OCI-LY3 (cell line): ENCODE measurements around the gene TBC1D16.

Experiments used
- H2AFZ ChIP-seq: fragments of 200-600, 300-600 bp; shearing (Covaris generic); 2 replicates; pipeline ENCODE4 v1.6.0; 2014; ENCODE audit warnings: antibody characterized with exemption, low read depth, low read length
- H3K27ac ChIP-seq: fragments of 200-600, 300-600 bp; sonication (generic); 2 replicates; pipeline ENCODE4 v1.5.1; 2014; ENCODE audit warnings: mild to moderate bottlenecking, low read length, moderate library complexity, mixed read lengths
- H3K27me3 ChIP-seq: fragments of 200-600, 300-600 bp; sonication (generic); 2 replicates; pipeline ENCODE4 v1.6.1; 2014; ENCODE audit warnings: low read depth, low read length, mixed read lengths
- H3K36me3 ChIP-seq: fragments of 200-600, 300-600 bp; sonication (generic); replicated peaks from 2 replicates; pipeline ENCODE3; 2014; ENCODE audit warnings: low read depth, low read length, mixed read lengths
- H3K4me1 ChIP-seq: fragments of 300-600, 200-600 bp; sonication (generic); 2 replicates; pipeline ENCODE4 v1.6.1; 2014; ENCODE audit warnings: low read length, mixed read lengths
- H3K4me2 ChIP-seq: fragments of 200-600, 300-600 bp; sonication (generic); 2 replicates; pipeline ENCODE4 v1.6.1; 2014; ENCODE audit warnings: low read length, mixed read lengths
- H3K4me3 ChIP-seq: fragments of 300-600, 200-600 bp; sonication (generic); 2 replicates; pipeline ENCODE4 v1.5.1; 2014; ENCODE audit warnings: antibody characterized with exemption, mild to moderate bottlenecking, low read length, moderate library complexity
- H3K79me2 ChIP-seq: fragments of 300-600, 200-600 bp; shearing (Covaris generic); 2 replicates; pipeline ENCODE4 v1.6.1; 2014; ENCODE audit warnings: mild to moderate bottlenecking, low read length, mixed read lengths
- H3K9ac ChIP-seq: fragments of 300-600, 200-600 bp; shearing (Covaris generic); 2 replicates; pipeline ENCODE4 v1.6.0; 2014; ENCODE audit warnings: mild to moderate bottlenecking, low read length, moderate library complexity
- H3K9me3 ChIP-seq: fragments of 200-600, 300-600 bp; shearing (Covaris generic); 2 replicates; pipeline ENCODE4 v1.6.1; 2014; ENCODE audit warnings: low read length, mixed read lengths; ENCODE audit not compliant: insufficient read depth
- H4K20me1 ChIP-seq: fragments of 200-600, 300-600 bp; sonication (generic); 2 replicates; pipeline ENCODE4 v1.6.1; 2016; ENCODE audit warnings: low read length, mixed read lengths; ENCODE audit not compliant: insufficient read depth
- EZH2phosphoT487 ChIP-seq: fragments of 200-600 bp; shearing (Covaris generic); IDR thresholded peaks from 2 replicates; pipeline ENCODE4 v1.6.1; 2018; ENCODE audit warnings: antibody characterized with exemption, mixed run types, low read depth
- TF ChIP-seq, protein P1 (sequence below): fragments of 200-600, 300-600 bp; sonication (generic); IDR thresholded peaks from 2 replicates; pipeline ENCODE4 v1.5.1; 2014; ENCODE audit warnings: antibody characterized with exemption, low read length, low read depth

Gene TBC1D16

DNA sequence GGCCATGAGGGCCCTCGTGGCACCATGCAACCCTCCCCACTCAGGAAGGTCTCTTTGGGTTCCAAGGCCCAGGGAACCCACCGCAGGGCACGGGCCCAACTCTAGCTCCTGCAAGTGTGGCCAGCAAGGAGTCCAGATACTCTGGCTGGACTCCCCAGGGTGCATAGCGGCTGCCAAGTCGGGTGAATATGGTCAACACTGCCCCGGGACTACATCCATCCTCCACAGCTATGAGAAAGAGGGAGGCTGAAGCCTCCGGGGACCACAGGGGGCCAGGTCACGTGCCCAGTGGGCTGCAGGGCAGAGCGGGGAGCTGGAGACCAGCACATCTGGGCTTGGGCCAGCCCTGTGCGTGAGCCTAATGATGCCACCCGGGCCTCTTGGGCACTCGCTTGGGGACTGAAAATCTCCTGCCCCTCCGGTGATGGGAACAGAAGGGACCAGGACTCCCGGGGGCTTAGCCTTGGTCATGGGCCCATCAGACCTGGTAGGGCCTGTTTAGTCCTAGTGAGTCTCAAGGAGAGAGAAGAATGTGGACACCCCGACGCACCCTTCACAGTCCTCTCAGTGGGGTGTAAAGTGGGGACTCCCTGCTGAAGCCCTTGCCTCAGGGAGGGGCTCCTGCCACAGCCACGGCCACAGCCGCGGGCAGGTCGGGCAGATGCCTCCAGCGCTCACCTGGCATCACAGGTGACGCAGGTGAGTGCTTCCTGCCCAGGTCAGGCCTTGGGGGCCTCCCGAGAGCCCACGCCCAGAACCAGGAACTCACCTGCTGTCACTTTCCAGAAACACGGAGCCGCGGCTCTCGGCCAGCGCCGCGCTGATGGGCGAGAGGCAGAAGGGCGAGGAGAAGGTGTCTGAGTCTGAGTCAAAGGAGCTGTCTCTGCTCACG is 26.0 kb downstream of the TBC1D16 start:
- H3K27ac ChIP-seq: no peak overlapping the region
- H3K36me3 ChIP-seq: no peaks in the 10 kb centered on the region
- H4K20me1 ChIP-seq: no peaks in the 10 kb centered on the region

DNA sequence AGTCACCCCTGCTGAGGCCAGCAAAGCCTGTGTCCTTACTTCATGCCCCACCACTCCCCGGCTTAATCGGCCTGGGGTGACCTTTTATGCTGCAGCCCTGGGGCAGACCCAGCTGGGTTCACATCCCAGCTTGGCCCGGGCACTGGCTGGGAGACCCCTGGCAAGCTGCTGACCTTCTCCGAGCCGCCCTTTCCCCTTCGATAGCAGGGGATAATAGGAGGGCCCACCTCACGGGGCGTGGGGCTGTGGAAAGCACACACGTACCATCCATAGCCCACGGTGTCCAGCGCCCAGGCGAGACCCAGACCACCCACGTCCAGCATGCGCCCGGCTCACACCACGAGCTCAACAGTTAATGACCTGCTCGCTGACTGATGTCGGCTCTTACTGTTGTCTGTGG is 26.8 kb downstream of the TBC1D16 start:
- TF ChIP-seq, protein P1, sequence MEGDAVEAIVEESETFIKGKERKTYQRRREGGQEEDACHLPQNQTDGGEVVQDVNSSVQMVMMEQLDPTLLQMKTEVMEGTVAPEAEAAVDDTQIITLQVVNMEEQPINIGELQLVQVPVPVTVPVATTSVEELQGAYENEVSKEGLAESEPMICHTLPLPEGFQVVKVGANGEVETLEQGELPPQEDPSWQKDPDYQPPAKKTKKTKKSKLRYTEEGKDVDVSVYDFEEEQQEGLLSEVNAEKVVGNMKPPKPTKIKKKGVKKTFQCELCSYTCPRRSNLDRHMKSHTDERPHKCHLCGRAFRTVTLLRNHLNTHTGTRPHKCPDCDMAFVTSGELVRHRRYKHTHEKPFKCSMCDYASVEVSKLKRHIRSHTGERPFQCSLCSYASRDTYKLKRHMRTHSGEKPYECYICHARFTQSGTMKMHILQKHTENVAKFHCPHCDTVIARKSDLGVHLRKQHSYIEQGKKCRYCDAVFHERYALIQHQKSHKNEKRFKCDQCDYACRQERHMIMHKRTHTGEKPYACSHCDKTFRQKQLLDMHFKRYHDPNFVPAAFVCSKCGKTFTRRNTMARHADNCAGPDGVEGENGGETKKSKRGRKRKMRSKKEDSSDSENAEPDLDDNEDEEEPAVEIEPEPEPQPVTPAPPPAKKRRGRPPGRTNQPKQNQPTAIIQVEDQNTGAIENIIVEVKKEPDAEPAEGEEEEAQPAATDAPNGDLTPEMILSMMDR: no peak
- TF ChIP-seq EZH2phosphoT487: no peak
- no peaks in the 10 kb centered on the region for H4K20me1 ChIP-seq
- H2AFZ ChIP-seq: no peak overlapping the region
- no peak overlapping the region for H3K27ac ChIP-seq
- H3K36me3 ChIP-seq: no peaks in the 10 kb centered on the region
- no peaks in the 10 kb centered on the region for H3K9me3 ChIP-seq
- H3K4me3 ChIP-seq: no peak overlapping the region
- peaks cover 5% of the 10 kb centered on the region; the same call in 1 of the 2 replicates for H3K4me1 ChIP-seq
- H3K9ac ChIP-seq: no peak overlapping the region
- no peaks in the 10 kb centered on the region for H3K79me2 ChIP-seq
- no peak overlapping the region for H3K4me2 ChIP-seq
- no peaks in the 10 kb centered on the region for H3K27me3 ChIP-seq

More for the DNA sequence above, 26.0 kb downstream of the TBC1D16 start:
- no peaks in the 10 kb centered on the region for H3K79me2 ChIP-seq
- H3K9ac ChIP-seq: no peak overlapping the region
- H3K9me3 ChIP-seq: no peaks in the 10 kb centered on the region
- no peaks in the 10 kb centered on the region for H3K27me3 ChIP-seq
- H2AFZ ChIP-seq: no peak overlapping the region
- H3K4me3 ChIP-seq: no peak overlapping the region
- peaks cover 5% of the 10 kb centered on the region; the same call in 1 of the 2 replicates for H3K4me1 ChIP-seq
- H3K4me2 ChIP-seq: no peak overlapping the region
- TF ChIP-seq, protein P1: no peak
- no peak for TF ChIP-seq EZH2phosphoT487

DNA sequence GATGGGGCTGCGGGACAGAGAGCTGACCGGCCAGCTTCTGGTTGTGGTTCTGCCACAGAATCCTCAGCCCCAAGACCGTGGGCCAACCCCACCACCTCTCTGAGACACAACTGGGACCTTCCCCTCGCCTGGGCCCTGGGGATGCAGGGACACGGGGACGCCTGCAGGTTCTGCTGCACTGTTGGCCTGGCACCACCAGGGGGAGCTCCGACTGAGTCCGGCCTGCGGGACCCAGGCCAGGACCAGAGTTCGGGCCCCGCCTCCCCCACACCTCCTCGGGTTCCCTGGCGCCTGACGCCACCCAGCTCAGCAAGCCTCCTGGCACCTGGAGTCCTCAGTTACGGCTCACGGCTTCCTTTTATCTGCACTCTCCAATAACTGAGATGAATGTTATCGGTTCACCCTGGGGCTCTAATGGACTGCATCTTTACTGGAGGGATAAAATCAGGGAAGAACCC is 27.3 kb downstream of the TBC1D16 start:
- Histone ChIP-seq H3K79me2 (no peaks in the 10 kb centered on the region), H3K4me3 (no peak overlapping the region), H3K4me2 (no peak overlapping the region), H3K9ac (no peak overlapping the region), H3K9me3 (no peaks in the 10 kb centered on the region), H4K20me1 (no peaks in the 10 kb centered on the region), H3K27ac (no peak overlapping the region), H3K27me3 (no peaks in the 10 kb centered on the region), H2AFZ (no peak overlapping the region), H3K36me3 (no peaks in the 10 kb centered on the region), H3K4me1 (peaks cover 5% of the 10 kb centered on the region; the same call in 1 of the 2 replicates)
- TF ChIP-seq EZH2phosphoT487: no peak
- TF ChIP-seq, protein P1: peak; percentile 82

DNA sequence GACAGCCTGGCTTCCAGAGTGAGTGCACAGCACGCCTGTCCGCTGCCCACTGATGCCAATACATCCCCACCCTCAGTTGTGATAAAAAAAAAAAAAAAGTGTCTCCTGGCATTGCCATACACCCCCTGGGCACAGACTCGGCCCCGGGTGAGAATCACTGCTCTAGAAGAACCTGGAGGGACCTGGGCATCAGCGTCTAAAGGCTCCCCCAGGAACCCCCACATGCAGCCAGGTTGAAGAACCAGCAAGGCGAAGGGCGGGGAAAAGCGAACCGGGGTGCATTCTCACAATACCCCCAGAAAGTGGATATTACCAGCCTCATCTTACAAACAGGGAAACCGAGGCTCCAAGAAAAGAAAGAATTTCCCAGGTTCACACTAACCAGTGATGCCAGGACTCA is 27.7 kb downstream of the TBC1D16 start:
- Histone ChIP-seq H3K4me3 (no peak overlapping the region), H3K9me3 (no peaks in the 10 kb centered on the region), H4K20me1 (no peaks in the 10 kb centered on the region), H3K9ac (no peak overlapping the region), H3K36me3 (no peaks in the 10 kb centered on the region), H3K4me1 (peaks cover 5% of the 10 kb centered on the region; the same call in 1 of the 2 replicates), H3K79me2 (no peaks in the 10 kb centered on the region), H3K27ac (no peak overlapping the region), H2AFZ (no peak overlapping the region), H3K27me3 (no peaks in the 10 kb centered on the region), H3K4me2 (no peak overlapping the region)
- TF ChIP-seq EZH2phosphoT487: no peak
- TF ChIP-seq, protein P1: no peak
